ENCODE measurements around the gene LINGO4. TPM values are rescaled to one million over a fixed set of nuclear protein-coding genes. Genes with fewer than 3 reads are reported as not detected.
"Not testable (repeated sequence)": the region's sequence is repeated elsewhere in the genome, so short reads cannot be mapped to it uniquely, and the experiment has no call there.

LINGO4 gene
- polyA plus RNA-seq, 1 donor: 0.40 TPM

GRCh38 chr1:151780736-151781135, 24.5 kb downstream of the LINGO4 start:
- DNase-seq: not testable (repeated sequence)

DNA sequence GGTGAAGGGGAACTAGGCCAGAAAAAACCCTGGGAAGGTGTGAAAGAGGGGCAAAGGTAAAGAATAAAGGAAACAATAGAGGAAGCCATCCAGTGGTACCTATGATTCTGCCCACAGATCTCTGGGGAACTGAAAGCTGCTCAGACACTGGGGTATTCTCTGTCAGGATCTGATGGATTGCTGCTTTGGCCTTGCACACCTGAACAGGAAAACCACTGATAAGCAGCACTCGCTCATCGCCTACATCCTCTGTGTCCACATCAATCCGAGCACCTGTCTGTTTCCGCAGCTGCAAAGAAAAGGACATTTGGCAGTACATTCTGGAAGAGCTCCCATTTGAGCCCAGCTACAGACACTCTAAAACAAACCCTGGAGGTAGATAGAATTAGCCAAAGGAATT, 25.4 kb downstream of the LINGO4 start:
- DNase-seq: no peak

DNA sequence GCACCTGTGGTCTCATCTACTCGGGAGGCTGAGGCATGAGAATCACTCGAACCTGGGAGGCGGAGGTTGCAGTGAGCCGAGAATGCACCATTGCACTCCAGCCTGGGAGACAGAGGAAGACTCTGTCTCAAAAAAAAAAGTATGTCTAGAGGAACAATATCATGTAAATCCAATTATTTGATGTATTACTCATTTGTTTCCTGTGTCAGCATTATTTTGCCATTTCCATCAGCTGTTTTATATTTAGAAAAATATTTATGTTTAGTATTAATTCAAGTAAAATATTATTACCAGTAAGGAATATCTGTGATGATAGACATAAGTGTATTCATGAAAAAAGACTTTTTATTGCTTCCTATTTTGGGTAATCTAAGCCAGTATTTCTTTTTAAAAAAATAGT, 27.9 kb downstream of the LINGO4 start:
- no peak for DNase-seq

GRCh38 chr1:151776665-151777062, 28.6 kb downstream of the LINGO4 start:
- DNase-seq: no peak

- no peak for DNase-seq
These were observed 29.1 kb downstream of the LINGO4 start for GRCh38 chr1:151775894-151776664.

GRCh38 chr1:151774256-151774922, 30.8 kb downstream of the LINGO4 start:
- DNase-seq: no peak

DNA sequence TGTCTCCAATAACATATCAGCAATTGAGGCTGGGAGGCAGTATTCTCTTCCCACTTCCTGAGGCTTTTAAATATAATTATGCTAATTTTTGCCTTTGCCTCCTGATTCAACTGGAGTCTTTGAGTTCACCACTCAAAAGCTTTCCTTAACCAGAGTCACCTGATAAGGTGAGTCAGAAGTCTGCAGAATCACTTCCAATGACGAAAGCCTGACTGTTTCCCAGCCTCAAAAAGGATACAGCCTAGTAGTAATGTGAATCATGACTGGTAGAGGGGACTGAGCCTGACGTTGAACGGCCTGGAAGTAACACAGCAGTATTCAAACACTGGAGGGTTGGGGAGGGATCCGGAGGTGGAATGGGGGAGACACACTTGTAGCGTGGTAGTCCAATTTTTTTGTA, 31.5 kb downstream of the LINGO4 start:
- DNase-seq: no peak

DNA sequence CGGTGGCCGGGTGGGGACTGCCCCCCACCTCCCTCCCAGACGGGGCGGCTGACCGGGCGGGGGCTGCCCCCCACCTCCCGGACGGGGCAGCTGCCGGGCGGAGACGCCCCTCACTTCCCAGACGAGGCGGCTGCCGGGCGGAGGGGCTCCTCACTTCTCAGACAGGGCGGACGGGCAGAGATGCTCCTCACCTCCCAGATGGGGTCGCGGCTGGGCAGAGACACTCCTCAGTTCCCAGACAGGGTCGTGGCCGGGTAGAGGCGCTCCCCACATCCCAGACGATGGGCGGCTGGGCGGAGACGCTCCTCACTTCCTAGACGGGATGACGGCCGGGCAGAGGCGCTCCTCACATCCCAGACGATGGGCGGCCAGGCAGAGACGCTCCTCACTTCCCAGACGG, 35.9 kb downstream of the LINGO4 start:
- DNase-seq: not testable (repeated sequence)

- not testable (repeated sequence) for DNase-seq
These were observed 36.7 kb downstream of the LINGO4 start for GRCh38 chr1:151768351-151769066.

DNA sequence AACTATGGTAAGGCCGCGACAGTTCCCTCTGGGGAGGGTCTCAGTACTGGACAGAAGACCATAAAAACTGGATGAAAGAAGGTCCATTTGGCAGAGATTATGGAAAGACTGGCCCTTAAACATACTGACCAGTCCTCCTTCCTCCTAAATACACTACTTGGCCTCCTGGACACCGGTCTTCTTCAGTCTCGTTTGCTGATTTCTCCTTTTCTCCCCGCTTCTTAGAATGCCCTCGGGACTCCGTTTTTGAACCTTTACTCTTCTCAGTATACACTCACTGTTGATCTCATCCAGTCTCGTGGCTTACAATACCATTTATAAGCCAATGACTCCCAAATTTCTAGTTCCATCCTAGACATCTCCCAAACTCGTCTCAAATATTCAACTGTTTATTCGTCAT, 41.2 kb downstream of the LINGO4 start:
- DNase-seq: peak; percentile 9

- peak; percentile 82 for DNase-seq
These were observed 42.0 kb downstream of the LINGO4 start, which contains the start of gene MRPL9 for GRCh38 chr1:151762941-151763921. Gene MRPL9 (minus strand): TSS chr1:151763496. CDS start chr1:151763479, 17 bp downstream.

DNA sequence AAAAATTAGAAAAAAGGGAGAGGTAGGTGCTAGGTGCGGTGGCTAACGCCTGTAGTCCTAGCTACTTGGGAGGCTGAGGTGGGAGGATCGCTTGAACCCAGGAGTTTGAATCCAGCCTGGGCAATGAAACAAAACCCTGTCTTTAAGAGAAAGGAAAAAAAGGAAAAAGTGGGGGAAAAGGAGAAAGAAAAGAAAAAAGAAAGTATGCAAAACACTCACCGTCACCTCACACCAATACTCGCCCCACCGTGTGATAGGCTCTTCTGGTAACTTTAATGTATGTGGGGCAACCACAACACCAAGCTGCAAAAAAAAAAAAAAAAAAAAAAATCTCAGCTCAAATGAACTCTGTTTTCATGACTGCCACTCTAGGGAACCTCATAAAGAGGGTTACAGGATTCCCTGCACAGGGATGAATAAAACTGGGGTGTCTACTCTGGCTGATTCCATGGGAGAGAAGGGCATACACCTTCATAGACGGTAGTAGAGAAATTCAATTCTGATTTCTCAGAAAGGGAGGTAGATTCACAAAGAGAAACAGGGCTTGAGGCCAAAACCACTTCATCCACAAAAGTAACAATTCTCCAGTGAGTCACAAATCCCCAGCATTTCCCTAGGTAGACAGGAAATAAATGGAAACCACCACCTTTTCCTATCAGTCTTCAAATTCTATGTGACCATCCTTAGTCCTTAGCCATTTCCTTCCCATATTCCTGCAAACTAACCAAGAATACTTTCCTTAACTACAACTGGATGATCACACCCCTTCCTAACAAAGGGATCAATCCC, 44.4 kb downstream of the LINGO4 start:
- DNase-seq: no peak

DNA sequence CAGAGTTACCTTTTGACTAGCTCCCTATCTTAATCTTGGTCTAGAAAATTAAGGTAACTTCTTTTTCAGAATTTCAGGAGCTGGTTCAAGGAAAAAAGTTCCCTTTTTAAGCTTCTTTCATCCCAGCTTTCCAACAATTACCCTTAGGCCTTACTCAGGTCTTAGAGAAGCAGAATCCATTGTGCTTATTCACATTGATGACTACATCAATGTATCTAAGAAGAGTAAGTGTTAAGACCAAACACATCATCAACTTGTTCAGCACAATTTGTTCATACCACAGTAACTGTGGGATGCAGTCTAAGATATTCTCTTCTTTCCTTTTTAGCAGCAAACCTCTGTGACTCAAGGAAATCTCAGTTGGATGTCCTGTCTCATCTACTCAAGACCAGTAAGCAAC, 46.0 kb downstream of the LINGO4 start:
- DNase-seq: no peak

DNA sequence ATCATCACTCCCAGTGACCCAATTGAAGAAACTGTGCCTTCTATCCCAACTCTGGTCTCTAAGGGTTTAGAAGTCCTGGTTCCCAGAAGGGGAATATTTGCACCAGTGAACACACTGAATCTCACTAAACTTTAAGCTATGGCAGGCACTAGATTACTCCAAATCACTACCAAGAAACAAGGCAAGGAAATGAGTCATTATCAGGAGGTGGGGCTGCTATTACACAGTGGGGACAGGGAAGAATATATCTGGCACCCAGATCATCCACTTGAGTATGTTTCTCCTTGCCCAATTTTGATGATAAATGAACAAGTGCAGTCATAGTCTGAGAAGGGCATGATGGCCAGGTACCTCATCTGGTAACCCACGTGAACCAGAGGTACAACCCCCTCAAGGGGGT, 48.9 kb downstream of the LINGO4 start:
- DNase-seq: no peak

Other genes with a start within 250 kb of the LINGO4 start
- 20.9 TPM for gene SNX27, start 193.4 kb downstream of the LINGO4 start, polyA plus RNA-seq (ENCODE audit: insufficient read length)
- 0.27 TPM for gene CELF3, start 88.6 kb downstream of the LINGO4 start, polyA plus RNA-seq (ENCODE audit: insufficient read length)
- gene RIIAD1, start 83.9 kb downstream of the LINGO4 start, polyA plus RNA-seq (ENCODE audit: insufficient read length): not detected
- gene MRPL9, start 41.9 kb downstream of the LINGO4 start, polyA plus RNA-seq (ENCODE audit: insufficient read length): 69.4 TPM
- gene TDRKH, start 14.9 kb downstream of the LINGO4 start, polyA plus RNA-seq (ENCODE audit: insufficient read length): 4.1 TPM
- 11.8 TPM for gene RORC, start 26.4 kb upstream of the LINGO4 start, polyA plus RNA-seq (ENCODE audit: insufficient read length)
- gene C2CD4D, start 34.4 kb upstream of the LINGO4 start, polyA plus RNA-seq (ENCODE audit: insufficient read length): 0.12 TPM
- 0.37 TPM for gene THEM5, start 48.3 kb upstream of the LINGO4 start, polyA plus RNA-seq (ENCODE audit: insufficient read length)
- 15.0 TPM for gene THEM4, start 104.1 kb upstream of the LINGO4 start, polyA plus RNA-seq (ENCODE audit: insufficient read length)
- 186 TPM for gene S100A10, start 188.4 kb upstream of the LINGO4 start, polyA plus RNA-seq (ENCODE audit: insufficient read length)
- 168 TPM for gene S100A11, start 231.6 kb upstream of the LINGO4 start, polyA plus RNA-seq (ENCODE audit: insufficient read length)

All from hindlimb muscle (tissue), 1 donor.